ENCODE measurements around the gene MAGEB10.
"Not testable (repeated sequence)": the region's sequence is repeated elsewhere in the genome, so short reads cannot be mapped to it uniquely, and the experiment has no call there.

MAGEB10 gene

GRCh38 chrX:27807690-27808089 lies at the start of gene MAGEB10:
MAGEB10 (plus strand) TSS chrX:27807990; CDS start chrX:27821307, 13,317 bp downstream.
- no peak for DNase-seq (ENCODE audit: low read depth, low spot score)

- DNase-seq (ENCODE audit: low read depth, low spot score) = no peak
Observed at GRCh38 chrX:27765718-27766117, 42.1 kb upstream of the MAGEB10 start.

- no peak for DNase-seq (ENCODE audit: low read depth, low spot score)
Observed at GRCh38 chrX:27767387-27767786, 40.4 kb upstream of the MAGEB10 start.

- no peak for DNase-seq (ENCODE audit: low read depth, low spot score)
Observed at GRCh38 chrX:27775984-27776383, 31.8 kb upstream of the MAGEB10 start.

GRCh38 chrX:27796640-27797257 lies 11.0 kb upstream of the MAGEB10 start:
- DNase-seq (ENCODE audit: low read depth, low spot score) = no peak

GRCh38 chrX:27797575-27797974 lies 10.2 kb upstream of the MAGEB10 start:
- no peak for DNase-seq (ENCODE audit: low read depth, low spot score)

- no peak for DNase-seq (ENCODE audit: low read depth, low spot score)
Observed at GRCh38 chrX:27808226-27808625, 436 bp downstream of the MAGEB10 start.

GRCh38 chrX:27808991-27809859 lies 1.4 kb downstream of the MAGEB10 start:
- DNase-seq (ENCODE audit: low read depth, low spot score) = not testable (repeated sequence)

- DNase-seq (ENCODE audit: low read depth, low spot score) = no peak
Observed at GRCh38 chrX:27815209-27815608, 7.4 kb downstream of the MAGEB10 start.

GRCh38 chrX:27823812-27824211 lies 16.0 kb downstream of the MAGEB10 start:
- no peak for DNase-seq (ENCODE audit: low read depth, low spot score)

- DNase-seq (ENCODE audit: low read depth, low spot score) = no peak
Observed at GRCh38 chrX:27838185-27838584, 30.4 kb downstream of the MAGEB10 start.

GRCh38 chrX:27840881-27841280 lies 33.1 kb downstream of the MAGEB10 start:
- peak; percentile 75 for DNase-seq (ENCODE audit: low read depth, low spot score)

GRCh38 chrX:27842859-27843258 lies 35.1 kb downstream of the MAGEB10 start:
- no peak for DNase-seq (ENCODE audit: low read depth, low spot score)

- no peak for DNase-seq (ENCODE audit: low read depth, low spot score)
Observed at GRCh38 chrX:27860337-27860736, 52.5 kb downstream of the MAGEB10 start.

- DNase-seq (ENCODE audit: low read depth, low spot score) = peak; percentile 47
Observed at GRCh38 chrX:27863809-27864208, 56.0 kb downstream of the MAGEB10 start.

Measured in ELF-1 (cell line).